HG02870 (cell line): Measurements from ENCODE around the gene MRM2.

ENCODE experiments used
- ATAC-seq: cut with Tn5 transposase; IDR thresholded peaks from one replicate; pipeline ENCODE4 v1.9.1; 2021; ENCODE audit warnings: mild to moderate bottlenecking, moderate library complexity; ENCODE audit not compliant: unreplicated experiment

MRM2 gene

DNA sequence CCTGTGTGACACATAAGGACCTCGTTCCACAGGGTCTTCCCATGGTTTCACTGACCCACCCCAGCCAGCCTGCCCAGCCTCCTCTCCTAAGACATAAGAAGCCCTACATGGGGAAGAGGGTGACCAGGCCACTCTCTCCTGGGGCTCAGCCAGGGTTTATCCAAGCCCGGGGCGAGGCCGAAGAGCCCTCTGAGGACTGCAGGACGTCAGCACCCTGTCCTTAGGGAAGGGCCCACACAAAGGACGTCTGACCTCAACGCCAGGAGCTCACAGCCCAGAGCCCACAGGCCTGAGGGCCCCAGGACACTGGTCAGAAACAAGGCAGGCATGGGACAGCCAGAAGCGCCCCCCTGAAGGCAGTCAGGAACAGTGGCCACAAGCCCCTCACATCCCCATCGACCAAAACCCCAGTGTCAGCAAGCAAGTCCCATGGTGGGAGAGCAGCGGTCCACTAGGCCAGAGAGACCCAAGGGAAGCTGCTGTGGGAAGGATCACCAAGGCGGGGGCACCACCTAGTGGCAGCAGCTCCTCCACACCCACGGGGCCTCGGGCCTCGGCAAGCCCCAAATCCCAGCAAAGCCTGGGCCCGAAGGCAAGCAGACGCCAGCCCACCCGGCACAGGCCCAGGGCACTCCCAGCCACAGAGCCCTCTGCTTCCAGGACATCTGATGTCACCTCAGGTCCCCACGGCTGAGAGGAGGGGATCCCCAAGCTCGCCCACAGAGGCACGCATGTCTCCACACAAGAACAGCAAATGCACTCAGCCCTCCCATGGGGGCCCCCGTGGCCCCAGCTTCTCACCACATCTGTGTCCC, 32.7 kb downstream of the MRM2 start:
- peak; percentile 60 for ATAC-seq

DNA sequence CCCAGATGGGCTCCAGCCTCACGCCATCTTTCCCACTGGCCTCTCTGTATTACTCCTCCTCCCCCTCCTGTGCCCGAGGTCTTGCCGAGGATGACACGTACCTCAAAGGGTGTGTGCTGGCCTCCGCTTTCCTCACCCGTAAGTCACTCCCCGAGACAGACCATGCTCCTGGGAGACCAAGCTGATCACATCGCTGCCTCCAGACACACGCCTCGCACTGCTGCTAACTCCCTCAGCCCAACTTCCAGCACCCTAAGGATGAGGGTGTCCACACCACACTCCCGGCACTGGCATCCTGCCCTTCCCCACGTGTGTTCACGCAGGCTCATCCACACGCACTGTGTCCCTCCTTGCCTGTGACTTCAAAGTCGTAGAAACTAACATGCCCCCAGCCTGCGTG, 33.3 kb downstream of the MRM2 start:
- ATAC-seq = no peak

DNA sequence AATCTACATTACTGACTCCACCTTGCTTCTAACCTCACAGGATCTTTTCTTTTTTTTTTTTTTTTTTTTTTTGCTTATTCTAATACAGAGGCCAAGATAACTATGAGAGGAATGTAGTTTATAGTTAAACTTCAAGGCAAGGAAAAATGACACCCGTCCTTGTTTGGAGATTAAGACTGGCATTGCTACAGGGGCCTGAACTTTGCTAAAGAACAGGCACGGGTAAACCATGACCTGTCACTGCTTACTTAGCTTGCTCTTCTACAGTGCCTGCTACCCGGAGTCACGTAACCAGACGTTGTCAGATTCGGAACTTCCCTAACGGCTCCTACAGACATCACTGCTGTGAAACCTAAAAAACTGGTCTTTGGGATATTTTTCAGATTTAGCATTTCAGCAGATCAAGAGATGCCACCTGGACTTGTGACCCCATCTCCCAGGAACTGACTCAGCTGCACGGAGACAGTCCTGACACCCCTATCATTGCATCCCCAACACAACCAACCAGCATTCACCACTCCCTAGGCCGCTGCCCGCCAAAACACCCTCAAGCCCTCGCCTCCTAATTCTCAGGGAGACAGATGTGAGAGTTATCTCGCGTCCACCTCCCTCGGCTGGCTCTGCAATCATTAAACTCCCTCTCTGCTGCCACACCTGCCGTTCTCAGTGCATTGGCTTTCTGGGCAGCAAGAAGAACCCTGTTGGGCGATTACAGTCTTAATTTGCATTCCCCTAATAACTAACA, 36.8 kb downstream of the MRM2 start:
- ATAC-seq = no peak

DNA sequence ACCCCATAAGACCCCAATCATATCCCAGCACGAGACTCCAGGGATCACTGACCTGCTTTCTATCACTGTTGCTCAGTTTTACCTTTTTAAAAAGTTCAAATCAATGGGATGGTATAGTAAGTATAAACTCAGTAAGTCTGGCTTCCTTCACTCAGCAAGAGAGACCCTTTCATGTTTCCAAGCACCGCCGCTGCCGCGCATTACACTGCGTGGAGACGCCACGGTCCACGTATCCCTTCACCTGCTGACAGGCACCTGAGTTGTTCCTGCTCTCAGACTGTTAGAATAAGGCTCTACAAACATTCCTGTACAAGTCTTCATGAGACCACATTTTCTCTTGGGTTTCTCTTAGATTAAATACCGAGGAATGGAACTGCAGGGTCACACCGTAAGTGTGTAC, 37.6 kb downstream of the MRM2 start:
- ATAC-seq = no peak

DNA sequence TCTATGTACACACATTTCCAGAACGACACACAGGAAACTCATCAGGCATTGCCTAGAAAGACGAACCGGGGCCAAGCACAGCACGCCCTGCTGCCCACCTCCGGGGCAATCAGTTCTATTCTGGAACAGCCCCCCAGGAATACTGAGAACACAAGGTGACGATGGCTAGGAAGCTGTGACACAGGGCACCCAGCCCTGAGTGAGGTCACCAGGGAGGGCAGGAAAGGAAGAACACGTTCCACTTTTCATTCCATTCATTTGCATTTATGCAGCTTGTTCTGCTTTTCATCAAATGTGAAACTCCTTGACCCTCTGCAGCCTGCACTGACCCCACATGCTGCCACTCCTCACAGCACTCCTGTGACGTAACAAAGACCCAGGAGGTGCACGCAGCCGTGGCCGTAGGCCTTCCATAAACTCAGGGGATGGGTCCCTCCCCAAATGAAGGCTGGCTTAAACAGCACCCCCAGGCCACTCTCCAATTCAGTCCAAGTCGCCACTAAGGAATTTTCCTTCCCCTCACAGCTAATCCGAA, 38.2 kb downstream of the MRM2 start:
- no peak for ATAC-seq

DNA sequence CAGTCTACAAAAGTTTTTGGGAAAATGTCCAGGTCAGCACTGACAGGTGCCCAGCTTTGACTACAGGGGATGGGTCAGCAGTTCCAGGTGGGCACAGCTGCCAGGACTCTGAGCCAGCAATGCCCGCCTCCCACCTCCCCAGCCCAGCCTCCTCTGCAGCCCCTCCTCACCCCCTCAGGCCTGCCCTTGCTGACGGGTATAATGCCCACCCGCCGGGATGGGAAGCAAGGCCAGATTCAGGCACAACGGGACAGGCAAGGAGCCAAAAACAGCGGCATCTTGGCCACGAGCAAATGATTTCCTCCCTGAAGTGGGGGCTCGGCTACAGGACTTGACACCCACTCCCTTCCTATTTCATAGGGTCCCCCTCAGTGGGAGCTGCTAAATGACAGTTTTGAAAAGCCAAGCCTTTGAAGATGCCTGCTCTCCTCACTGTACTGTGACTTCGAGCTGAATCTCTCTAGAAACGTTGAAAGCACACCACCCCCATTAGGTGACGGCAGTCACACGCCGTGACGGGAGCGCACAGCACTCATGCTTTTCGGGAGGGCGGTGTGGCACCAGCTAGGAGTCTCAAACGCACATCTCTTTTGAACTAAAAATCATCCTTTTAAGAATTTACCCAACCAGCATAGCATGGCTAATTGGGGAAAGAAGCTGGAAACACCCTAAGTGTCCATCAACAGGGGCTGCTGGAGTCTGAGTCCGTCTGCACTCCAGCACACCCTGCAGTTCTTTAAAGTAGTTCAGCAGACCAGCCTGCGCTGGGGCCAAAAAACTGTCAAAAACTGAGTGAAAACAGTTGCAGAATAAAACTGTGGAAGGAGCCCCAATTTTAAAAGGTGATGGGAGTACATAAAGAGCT, 38.9 kb downstream of the MRM2 start:
- no peak for ATAC-seq

DNA sequence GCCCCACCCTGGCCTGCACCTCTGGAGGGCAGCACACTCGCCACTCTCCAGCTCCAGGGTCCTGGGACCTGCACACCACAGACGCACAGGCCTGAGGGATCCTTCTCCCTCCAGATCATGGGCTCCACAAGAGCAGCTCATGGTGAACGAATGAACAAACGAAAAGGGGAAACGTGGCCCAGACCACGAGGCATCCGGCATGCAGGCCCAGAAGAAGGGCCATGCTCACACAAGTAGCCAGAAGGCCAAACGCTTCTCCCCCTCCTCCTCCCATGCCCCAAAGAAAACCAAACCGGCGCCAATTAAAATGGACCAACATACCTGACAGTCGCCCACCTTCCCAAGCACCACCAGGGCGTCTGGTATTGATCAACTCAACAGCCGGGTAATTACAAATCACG, 39.6 kb downstream of the MRM2 start:
- ATAC-seq = no peak

DNA sequence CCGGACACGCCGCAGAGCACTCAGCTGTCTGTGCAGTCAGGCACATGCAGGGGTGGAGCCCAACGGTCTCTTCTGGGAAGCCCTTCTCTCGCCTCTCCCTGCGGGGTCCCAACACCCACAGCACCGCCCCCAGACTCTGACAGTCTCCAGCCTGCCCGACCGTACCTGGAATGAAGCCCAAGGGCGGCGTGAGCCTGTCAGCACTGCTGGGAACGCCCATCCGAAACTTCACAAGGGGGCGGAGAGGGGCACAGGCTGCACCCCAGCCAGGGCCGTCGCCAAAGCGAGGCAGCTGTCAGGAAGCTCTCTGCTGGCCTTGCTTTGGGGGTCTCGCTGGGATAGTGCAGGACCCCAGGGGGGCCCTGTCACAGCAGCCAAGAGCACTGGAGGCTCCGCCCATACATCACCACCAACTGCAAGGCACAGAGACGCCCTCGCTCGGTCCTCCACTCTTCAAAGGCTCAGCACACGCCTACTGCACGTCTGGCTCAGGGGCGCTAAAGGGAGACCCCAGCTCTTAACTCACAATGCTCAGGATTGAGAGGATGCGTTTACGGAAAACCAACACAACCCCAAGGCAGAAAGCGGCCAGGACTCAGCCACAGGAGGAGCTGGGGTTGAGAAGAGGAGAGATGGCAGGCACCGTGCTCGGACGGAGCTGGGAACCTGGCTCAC, 40.2 kb downstream of the MRM2 start:
- ATAC-seq = no peak

DNA sequence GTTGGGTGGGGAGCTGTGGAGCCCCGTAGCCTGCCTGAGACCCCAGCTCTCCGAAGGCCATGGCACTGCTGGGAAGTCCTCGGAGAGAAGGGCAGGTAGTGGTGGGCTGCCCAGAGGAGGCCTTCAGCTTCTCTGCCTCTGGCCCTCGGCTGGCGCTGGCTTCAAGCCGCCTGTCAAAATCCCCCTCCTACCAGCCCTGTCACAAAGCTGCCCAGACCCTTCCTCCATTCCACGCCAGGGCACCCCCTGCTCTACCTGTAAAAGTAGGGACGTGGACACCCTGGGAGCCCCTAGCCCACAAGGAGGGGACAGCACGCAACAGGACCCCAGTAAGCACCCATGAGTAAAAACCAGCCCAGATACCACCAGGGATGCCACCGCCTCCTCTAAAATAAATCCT, 40.9 kb downstream of the MRM2 start:
- no peak for ATAC-seq

DNA sequence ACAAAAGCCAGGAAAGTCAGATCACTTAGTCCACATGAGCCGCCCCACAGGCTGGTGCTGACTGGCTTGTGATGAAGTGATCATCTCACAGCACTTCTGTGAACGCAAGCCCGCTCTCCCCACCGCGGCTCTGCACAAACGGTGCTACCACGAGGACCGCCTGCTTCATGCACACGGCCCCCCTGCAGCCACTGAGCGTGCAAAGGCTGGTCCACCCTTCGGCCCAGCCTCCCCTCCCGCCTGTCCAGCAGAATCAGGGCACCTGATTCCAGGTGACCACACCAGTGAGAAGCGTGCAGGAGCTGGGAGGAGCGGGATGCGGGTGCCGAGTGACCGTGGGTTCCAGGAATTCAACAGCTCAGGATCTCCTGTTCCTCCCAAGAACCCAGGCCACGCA, 41.4 kb downstream of the MRM2 start:
- no peak for ATAC-seq

DNA sequence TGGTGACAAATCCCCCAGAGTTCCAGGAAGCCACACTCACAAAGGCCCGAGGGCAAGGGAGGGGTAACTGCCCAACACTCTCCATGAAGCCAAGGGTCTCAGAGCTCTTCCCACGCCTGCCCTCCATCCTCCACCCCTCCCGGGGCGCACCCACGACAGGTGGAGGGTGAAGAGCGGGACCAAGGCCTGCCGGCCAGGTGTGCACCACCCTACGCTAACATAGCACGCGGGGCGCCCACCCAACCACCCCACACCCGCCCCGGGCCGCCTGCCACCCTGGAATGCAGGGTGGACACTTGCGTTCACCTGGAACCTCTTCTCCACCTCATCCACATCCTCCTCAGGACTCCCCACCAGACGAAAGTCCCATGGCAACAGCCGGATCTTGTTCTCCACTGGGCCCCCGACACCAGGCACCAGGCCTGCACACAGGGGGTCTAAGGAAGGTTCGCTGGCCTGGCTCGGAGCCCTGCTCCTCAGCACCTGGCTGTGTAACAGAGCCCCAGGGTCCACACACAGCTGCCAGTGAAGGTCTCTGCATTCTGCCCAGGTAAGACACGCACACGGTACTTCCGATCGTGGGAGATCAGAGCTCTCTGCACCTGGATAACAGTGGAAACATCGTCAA, 41.9 kb downstream of the MRM2 start:
- no peak for ATAC-seq

DNA sequence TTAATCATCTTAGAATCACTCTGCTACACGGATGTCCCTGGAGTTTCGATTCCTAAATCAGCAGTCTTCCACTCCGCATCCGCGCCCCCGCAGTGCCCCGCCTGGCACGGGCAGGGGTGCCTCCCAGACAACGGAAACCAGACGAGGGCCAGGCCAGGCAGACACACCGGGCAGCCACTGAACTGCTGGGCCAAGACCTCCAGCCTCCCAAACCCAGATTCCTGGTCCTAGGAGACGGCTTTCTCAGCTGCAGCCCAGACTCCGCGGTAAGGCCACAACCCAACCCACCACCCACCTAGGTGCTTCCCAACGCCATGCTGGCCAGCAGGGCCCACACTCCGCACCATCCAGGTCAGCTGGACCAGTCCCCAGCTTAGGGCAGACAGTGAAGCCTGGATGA, 42.5 kb downstream of the MRM2 start:
- no peak for ATAC-seq

DNA sequence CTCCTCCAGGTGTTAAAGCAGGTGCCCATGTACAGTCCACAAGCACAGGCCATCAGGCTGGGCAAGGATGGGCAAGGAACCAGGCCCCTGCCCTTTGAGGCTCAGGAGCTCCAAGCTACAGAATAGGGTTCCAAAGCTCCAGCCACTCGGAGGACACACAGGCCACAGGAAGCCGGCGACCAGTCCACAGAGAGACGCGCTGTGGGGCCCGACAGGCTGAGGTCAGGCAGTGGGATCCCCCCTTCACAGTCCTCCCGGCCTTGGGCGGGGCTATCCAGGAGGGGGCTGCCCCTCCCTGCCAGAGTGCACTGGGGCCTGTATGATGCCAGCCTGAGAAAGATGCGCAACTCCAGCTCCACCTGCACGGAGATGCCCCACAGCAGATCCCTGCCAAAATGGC, 43.2 kb downstream of the MRM2 start:
- no peak for ATAC-seq

DNA sequence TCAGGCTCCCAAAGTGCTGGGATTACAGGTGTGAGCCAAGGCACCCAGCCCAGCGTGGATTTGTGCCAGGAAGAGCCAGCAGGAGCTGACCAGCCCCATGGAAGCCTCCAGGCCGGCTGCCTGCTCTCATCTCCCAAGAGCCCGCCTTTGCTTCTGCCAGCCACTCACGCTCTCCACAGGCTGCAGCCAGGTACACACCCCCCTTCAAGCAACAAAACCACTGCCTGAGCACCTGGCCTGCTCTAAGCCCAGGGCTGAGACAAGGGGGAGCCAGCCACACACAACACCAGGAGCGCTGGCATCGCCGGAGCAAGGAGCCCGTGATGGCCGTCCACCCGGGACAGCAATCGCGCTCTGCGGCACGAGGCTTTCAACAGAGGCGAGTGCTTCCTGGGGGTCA, 43.8 kb downstream of the MRM2 start:
- no peak for ATAC-seq

DNA sequence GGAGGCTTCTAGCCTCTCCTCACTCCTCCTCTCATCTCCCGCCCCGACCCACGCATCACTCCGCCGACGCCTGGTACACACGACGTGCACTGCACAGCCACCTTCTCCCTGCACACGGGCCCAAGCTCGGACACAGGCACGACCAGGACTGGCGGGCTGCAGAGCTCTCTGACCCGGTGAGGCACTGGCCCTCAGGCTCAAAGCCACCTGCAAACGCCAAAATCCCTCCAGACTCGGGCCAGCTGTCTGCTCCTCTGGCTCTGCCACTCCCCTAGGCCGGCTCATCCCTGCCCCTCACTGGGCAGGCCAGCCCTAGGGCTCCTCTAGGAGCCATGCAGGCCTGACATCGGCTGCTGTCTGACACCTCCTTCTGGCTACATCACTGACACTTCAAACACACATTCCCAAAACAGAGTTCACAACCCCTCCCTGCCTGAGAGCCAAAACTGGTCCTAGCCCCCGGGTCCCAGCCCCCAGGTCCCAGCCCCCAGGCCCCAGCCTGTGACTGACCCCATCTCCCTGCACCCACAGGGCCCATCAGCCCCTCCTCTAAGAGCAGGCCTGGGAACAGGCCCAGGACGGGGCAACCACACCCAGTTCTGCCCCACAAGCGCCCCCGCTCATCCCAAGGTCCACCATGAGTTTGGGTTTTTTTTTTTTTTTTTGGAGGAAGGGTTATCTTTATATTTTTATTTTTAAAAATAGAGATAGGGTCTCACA, 44.4 kb downstream of the MRM2 start:
- no peak for ATAC-seq

DNA sequence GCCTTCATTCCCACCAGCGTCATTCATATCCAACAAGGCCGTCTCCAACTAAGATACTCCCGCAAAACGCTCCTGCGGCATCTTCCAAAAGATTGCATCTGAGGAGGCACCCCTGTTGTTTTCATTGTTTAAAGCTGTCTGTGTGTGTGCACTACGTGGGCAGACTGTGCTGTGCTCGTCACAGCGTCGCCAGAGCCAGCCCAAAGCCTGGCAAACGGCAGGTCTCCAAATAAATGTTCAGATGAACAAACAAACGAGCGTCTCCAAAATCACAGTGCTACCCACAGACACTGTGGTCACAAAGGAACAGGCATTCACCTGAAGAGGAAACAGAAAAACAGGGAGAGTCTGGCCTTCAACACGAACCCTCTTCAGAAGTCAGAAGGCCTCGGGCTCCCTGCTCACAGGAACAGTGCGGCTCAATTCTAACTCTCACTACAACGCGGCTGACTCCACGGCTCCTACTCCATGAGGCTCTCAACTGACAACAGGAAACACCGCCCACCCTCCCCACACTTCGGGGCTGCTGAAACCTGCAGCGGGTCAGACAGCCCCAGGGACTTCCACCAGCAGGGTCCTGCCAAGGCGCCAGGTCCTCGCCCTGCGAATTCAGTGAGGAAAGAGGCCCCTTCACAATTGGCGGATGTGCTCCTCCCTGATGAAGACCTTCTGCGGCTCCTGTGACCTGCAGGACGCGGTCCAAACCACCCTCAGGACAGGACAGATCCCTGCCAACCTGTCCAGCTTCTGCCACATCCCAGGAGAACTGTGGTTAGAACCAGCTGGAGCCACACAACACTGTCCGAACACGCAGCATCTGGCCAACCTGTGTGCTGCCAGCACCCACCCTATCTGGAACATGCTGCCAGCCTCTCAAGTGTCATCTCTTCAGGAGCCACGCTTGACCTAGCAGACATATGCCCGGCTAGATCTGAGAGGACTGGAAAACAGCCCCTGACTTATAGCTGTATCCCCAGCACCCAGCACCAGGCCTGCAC, 45.3 kb downstream of the MRM2 start:
- no peak for ATAC-seq

DNA sequence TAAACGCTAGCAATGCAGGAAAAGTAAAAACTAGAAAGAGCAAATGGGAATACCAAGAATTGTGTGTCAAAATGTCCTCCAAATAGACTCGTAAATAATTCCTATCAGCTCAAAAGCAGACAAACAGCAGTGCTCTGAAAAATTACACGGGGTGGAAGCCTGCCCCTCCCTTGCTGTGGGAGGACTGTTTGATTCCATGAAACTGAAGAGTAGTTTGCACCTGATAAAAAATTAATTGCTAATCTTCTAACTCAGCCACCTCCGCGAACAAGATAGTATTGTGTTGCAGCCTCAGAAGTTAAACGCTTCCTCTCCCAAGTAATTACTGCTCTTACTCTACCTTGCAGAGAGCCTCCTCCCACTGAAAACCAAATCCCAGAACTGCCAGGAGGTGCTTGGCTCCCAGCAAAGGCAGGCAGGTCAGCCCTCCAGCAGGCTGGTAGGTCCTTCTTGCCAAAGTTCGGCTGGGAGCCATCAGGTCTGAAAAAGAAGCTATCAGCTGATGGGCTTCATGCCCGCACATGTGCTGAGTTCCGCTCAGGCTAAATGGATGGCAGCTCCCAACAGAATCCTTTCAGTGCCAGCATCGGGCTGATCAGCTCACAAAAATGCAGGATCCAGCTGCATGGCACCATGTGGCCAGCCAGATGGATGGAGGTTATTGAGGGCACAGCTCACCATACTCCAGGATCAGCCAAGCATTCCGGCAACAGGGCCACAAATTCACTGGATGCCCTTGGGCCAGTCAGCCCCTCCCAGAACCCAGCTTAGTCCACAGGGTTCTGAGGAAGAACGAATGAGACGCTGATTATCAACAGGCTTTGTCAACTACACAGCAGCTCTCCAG, 46.4 kb downstream of the MRM2 start:
- ATAC-seq = no peak
